ENCODE data around the gene RBBP5.

Gene RBBP5

GRCh38 chr1:205129447-205130029 is 7.8 kb upstream of the RBBP5 start:
- TF ChIP-seq CTCF (IDR thresholded peaks at IDR 0.05; ENCODE audit: low read length, missing control alignments) = no peak
- H3K4me3 ChIP-seq (replicated peaks; ENCODE audit: low read depth, low read length) = no peak overlapping the region
- DNase-seq (ENCODE audit: low read depth) = no peak

- DNase-seq (ENCODE audit: low read depth) = peak; percentile 11
- no peak overlapping the region for H3K4me3 ChIP-seq (replicated peaks; ENCODE audit: low read depth, low read length)
- no peak for TF ChIP-seq CTCF (IDR thresholded peaks at IDR 0.05; ENCODE audit: low read length, missing control alignments)
Measured at GRCh38 chr1:205128050-205128449, 6.3 kb upstream of the RBBP5 start.

- no peak for DNase-seq (ENCODE audit: low read depth)
- no peak overlapping the region for H3K4me3 ChIP-seq (replicated peaks; ENCODE audit: low read depth, low read length)
- no peak for TF ChIP-seq CTCF (IDR thresholded peaks at IDR 0.05; ENCODE audit: low read length, missing control alignments)
Measured at GRCh38 chr1:205127646-205128045, 5.9 kb upstream of the RBBP5 start.

GRCh38 chr1:205124726-205125125 is 2.9 kb upstream of the RBBP5 start:
- TF ChIP-seq CTCF (IDR thresholded peaks at IDR 0.05; ENCODE audit: low read length, missing control alignments) = no peak
- H3K4me3 ChIP-seq (replicated peaks; ENCODE audit: low read depth, low read length) = no peak overlapping the region
- no peak for DNase-seq (ENCODE audit: low read depth)

GRCh38 chr1:205122489-205122882 is 708 bp upstream of the RBBP5 start:
- DNase-seq (ENCODE audit: low read depth) = no peak
- H3K4me3 ChIP-seq (replicated peaks; ENCODE audit: low read depth, low read length) = peak overlapping the region; percentile 95
- no peak for TF ChIP-seq CTCF (IDR thresholded peaks at IDR 0.05; ENCODE audit: low read length, missing control alignments)

- H3K4me3 ChIP-seq (replicated peaks; ENCODE audit: low read depth, low read length) = no peak overlapping the region
- no peak for DNase-seq (ENCODE audit: low read depth)
- no peak for TF ChIP-seq CTCF (IDR thresholded peaks at IDR 0.05; ENCODE audit: low read length, missing control alignments)
Measured at GRCh38 chr1:205118752-205119151, 3.0 kb downstream of the RBBP5 start.

- H3K4me3 ChIP-seq (replicated peaks; ENCODE audit: low read depth, low read length) = no peak overlapping the region
- no peak for TF ChIP-seq CTCF (IDR thresholded peaks at IDR 0.05; ENCODE audit: low read length, missing control alignments)
Measured at GRCh38 chr1:205111354-205111753, 10.4 kb downstream of the RBBP5 start.

More at GRCh38 chr1:205111354-205111753, 10.4 kb downstream of the RBBP5 start:
- no peak for DNase-seq (ENCODE audit: low read depth)
